ENCODE results near the gene SHANK2. TPM values are rescaled to one million over a fixed set of nuclear protein-coding genes. Genes with fewer than 3 reads are reported as not detected.
A peak's percentile ranks its signal among the peaks of the same experiment; 100 is the strongest.

SHANK2 gene
- total RNA-seq = 18.0 TPM

DNA sequence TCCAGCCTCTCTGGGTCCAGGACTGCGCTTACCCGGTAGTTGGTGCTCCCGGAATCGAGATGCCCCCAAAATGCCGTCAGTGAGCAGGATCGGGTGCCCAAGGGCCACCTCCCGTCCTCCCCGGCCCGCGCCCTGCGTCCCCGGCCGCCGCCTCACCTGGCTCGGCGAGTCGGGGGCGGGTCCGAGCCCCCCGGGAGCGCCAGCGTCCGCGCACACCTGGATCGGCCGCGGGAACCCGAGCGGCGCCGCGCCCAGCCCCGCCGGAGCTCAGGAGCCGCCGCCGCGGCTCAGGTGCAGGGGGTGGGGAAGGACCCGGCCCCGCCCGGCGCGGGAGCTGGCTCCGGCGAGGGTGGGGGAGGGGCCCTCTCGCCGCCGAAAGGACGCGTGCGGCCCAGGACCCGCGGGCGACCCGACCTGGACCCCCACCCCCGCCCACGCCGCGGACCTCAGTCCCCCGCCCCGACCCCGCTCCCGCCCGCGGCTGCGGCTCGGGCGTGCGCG lies at the start of gene SHANK2:
SHANK2 (minus strand) TSS at position 309 of the 501 bp plus-strand sequence. CDS start 105,251 bp downstream, outside the sequence.
- no peak for DNase-seq (ENCODE audit: low spot score)

DNA sequence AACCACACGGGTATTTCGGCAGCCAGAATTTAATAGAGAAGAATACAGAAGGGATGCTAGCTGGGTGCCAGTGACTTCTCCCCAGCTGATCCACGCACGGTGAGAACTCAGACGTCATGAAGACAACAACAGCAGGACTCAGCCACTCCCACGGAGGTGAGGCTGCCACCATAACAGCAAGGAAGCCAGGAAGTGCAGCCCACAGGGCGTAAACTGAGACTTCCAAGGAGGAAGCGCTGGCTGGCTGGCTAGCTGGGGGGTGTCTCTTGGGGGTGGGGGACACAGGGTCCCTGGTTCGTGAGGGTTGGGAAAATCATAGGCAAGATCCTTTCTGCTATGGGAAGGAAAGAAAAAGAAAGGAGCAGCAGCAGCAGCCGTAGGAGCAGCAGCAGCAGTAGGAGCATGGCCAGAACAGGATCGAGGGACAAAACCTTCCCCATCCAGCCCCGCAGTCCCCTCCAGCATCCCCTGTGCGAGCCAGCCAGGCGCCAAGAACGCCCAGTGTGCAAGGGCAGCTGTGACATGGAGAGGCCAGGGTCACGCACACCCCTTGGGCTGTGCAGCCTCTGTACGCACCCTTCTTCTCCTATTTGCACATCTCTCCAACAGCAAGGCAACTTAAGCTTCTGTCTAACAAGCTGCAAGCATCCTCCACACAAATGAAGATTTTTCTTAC lies 49.6 kb upstream of the SHANK2 start:
- DNase-seq (ENCODE audit: low spot score) = peak; percentile 8

DNA sequence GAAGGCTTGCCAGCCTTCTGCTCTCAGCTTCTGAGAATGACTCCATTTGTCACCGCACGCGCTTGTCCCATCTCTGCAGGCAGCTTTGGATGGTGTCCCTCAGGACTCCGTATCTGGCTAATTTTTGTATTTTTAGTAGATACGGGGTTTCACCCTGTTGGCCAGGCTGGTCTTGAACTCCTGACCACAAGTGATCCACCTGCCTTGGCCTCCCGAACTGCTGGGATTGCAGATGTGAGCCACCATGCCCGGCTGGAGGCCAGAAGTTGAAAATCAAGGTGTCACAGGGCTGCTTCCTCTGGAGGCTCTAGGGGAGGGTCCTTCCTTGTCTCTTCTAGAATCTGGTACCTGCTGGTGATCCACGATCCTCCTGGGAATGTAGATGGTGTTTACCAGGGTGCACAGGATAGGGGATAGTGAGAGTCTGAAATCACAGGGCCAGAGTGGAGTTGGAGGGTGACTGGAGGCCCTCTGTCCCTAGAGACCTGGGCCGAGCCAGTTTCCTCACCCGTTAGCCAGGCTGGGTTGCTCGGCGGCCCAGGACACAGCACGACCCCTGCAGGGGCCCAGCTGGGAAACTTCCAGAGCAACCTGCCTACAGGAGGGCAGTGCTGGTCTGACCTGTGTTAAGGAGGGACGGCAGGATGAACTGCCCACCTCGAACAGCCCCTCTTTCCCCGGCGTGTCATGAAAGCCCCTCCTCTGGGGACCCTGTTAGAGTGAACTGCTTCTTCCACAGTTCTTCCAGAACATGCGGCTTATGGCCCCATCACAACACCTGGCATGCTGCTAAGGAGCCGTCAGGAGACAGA lies 48.9 kb upstream of the SHANK2 start:
- peak; percentile 5 for DNase-seq (ENCODE audit: low spot score)

DNA sequence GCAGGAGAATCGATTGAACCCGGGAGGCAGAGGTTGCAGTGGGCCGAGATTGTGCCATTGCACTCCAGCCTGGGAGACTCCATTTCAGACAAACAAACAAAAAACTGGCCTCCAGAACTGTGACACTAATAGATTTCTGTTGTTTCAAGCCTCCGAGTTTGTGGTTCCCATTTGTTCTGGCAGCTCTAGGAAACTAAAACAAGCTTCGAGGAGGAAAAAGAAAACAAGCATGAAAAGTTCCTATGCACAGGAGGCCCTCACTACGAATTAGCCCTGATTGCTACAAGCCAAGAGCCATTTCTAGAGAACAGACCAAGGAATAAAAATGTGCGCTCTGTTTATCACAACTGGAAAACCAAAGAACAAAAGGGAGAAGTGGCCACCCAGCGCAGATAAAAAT lies 47.8 kb upstream of the SHANK2 start:
- peak; percentile 6 for DNase-seq (ENCODE audit: low spot score)

DNA sequence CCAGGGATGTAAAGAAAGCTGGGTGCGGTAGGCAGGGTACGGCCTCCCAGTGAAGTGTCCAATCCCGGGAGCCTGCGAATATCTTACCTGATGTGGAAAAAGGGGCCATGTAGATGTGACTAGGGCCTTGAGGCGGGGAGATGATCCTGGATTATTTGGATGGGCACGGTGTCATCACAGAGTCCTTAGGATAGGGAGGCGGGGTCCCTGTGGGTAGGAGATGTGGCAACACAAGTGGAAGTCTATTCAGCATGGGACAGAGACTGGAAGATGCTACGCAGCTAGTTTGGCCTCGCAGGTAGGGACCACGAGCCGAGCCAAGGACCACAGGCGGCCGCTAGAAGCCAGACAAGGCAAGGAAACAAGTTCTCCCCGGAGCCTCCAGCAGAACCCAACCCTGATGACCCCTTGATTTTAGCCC lies 46.4 kb upstream of the SHANK2 start:
- peak; percentile 7 for DNase-seq (ENCODE audit: low spot score)

DNA sequence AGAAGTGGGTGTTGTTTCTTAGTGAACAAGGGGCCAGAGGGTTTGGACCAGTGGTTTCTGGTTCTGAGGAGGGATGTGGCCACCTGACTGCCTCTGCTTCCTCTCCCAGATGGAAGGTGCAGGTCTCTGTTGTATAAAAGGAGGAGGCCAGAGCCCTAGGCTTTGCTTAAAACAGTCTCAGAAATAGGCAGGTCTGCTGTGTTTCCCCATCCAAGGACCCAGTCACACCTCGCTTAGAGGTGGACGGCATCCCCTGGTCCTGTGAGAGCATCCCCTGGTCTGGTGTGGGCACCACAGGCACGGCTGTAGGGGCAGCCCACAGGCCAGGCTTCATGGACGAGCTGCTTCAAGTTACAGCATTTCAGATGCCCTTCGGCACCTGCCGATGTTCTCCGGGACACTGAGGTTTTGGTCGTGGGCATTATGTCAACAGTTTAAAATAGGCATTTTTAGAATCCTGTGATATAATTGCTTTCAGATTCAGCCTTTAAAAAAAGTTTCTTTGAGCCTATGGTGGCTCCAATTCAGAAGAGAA lies 45.7 kb upstream of the SHANK2 start:
- peak; percentile 8 for DNase-seq (ENCODE audit: low spot score)

DNA sequence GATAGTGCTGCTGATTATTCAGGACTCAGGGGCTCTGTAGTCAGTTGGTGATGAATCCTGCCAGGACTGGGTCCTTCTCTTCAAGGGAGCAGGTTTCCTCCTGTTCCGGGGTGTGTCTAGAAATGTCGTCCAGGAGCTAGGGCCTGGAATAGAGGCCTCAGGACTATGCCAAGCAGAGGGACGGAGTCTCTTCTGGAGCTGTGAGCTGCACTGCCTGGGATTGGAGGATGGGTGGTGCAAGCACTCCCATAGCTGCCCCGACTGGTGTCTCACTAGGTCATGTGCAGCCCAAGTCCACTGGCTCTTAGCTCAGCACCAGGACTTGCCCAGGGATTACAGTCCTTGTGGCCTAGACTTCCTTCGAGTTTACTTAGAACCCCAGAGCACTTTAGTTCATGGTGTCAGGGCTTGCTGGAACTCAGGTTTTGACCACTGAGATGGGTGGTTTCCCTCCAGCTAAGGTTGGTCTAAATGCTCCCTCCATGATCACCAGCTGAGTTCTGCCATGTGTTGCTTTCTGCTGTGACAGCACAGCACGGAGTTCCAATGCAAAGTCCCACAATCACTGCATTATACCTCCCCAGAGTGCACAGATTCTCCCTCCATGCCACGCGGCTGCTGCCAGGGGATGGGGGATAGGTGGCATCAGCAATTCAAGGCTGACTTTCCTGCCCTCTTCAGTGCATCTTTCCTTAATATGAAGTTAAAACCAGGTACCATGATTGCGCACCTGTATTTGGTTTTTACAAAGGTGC lies 42.6 kb upstream of the SHANK2 start:
- peak; percentile 5 for DNase-seq (ENCODE audit: low spot score)

DNA sequence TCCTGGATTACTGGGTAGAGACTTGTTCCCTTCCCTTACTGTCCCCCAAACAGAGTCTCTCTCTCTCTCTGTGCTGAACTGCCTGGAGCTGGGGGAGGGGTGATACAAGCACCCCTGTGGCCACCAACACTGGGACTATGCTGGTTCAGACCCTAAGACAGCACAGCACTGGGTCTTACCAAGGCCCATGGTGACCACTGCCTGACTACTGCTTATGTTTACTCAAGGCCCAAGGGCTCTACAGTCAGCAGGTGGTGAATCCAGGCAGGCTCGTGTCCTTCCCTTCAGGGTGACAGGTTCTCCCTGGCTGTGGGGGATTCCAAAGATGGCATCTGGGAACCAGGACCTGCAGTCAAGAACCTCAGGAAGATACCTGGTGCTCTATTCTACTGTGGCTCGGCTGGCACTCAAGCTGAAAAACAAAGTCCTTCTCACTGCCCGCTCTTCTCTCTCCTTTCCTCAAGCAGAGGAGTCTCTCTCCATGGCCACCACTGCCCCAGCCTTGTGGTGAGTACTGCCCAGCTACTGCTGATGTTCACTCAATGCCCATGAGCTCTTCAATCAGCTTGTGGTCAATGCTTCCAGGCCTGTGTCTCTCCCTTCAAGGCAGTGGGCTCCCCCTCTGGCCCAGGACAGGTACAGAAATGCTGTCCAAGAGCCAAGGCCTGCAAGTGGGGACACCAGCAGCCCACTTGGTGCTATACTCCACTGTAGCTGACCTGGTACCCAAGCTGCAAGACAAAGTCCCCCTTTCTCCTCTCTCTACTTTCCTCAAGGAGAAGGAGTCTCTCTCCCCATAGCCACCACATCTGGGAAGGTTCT lies 41.8 kb upstream of the SHANK2 start:
- peak; percentile 5 for DNase-seq (ENCODE audit: low spot score)

DNA sequence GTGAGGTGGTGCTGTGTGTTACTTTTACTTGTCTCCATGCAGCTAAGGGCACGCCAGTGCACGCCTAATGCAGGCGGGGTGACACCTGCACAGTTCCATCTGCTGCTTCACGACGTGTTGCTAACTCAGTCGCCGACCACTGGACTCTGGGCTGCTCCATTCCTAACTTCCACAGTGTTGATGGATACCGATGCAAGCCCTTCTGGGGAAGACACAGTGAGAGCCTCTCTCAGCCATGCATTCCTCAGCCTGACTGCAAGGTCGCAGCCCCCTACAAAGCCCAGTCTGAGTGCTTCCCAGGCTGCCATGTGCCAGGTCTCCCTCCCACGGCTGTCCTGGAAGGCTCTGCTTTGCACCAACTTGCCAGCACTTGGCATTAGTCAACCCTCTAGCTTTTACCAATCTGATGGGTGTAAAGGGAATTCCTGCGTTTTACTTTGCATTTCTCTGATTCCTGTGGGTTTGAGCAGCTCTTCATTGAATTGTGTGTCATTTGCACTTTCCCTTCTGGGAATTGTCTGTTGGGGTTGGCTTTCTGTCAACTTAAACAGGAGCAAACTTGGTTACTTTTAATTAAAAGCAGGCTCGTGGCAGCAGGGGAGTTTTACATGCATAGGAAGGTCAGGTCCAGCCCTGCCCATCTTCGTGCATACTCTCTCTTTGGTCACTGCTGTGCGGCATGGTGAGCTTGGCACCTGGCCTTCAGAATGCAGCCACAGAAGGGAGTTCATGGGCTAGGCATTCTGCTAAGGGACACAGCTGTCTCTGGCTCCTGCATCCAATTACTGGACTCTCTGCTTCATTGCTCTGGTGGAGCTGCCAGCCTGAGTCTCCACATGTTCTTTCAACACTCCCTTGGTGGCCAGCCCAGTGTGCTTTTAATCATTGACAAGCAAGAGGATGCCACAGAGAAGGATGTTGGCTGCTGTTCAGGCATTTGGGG lies 34.6 kb upstream of the SHANK2 start:
- DNase-seq (ENCODE audit: low spot score) = peak; percentile 79

DNA sequence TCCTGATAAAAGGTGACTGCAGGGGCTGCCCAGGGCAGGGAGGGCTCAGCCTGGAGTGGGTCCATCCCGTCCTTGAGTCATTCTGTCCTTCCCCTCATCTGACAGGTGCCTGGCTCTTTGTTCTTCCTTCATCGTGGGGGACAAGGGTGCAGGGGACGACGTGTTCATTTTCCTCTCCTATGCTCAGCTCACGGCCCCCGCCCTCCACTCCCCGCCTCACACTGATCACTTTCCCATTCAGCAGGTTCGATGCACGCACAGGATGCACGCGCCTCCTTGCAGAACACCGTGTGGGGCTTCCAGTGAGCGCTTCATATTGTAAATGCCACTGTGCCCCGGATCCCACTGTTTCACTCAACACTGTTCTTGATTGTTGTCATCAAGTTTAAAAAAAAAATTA lies 32.7 kb upstream of the SHANK2 start:
- DNase-seq (ENCODE audit: low spot score) = no peak

DNA sequence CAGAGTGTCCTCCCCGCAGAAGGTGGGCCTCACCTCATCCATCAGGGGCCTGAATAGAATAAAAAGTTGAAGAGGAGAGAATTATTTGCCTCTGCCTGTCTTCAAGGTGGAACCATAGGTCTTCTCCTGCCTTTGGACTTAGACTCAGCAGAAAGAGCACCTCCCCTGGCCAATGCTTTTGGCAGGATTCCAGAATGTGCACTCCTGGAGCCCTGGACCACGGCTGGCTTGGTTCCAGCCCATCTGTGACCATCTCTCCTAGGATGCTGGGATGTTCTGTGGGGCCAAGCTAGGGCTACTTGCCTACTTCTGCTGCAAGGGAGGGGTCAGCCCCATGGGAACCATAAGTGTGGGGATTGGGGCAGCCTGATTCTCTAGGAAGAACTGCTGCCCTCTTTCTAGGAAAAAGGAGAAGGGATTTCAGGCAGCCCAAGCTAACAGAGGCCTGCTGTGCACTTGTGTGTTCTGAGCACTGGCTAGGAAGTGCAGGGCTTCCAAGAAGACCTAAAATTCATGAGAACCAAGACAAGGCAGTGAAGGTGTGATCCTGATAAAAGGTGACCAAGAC lies 32.2 kb upstream of the SHANK2 start:
- peak; percentile 29 for DNase-seq (ENCODE audit: low spot score)

DNA sequence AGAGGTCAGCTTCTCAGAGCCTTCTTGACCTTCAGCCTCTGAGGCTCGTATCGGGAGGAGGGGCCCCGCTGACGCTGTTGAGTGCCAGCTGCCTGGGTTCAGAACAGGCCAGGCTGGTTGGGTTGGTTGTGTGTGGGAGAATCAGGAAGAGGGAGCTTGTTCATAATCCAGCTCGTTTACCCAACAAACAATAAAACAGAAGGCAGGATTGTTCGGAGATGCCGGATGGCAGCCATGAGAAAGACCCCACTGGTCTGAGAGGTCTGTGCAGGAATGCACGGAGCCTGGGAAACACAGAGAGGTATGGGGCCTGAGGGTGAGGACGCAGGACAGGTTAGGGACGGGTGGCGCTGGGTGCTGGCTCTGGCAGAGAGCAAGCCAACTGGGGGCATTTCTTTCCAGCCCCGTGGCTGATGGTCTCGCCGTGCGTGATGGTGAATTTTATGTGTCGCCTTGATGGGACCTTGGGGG lies 31.6 kb upstream of the SHANK2 start:
- peak; percentile 84 for DNase-seq (ENCODE audit: low spot score)

DNA sequence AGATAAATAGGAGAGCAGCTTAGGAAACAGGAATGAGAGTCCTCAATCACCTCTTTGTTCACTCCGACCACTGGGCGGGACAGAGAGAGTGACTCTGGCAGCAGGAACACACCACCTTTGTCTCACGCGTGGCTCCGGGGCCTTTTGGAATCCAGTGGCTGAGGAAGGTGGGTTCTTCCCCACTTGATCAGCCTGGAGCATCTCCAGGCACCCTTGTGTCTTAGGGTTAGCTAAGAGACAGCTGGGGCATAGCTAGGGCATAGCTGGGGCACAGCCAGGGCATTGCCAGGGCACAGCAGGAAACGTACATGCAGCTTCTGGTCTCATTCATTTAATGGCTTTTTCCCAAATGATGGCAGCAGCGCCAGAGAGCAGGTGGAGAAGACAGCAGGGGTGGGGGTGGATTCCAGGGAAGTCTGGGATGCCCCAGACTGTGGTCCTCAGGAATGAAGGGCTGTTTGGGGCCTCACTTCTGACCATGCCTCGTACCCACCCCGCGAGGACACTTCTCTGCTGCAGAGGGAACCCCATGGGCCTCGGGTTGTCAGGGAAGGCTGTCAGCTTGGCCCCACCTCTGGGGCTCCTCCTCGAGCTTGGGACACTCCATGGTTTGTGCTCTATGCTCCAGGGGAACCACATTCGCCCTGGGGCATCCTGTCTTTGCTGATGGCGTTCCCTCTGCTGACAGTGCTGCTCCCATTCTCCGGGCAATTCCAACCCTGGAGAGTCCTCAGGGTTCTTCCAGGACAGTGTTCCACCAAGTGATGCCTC lies 30.4 kb upstream of the SHANK2 start:
- no peak for DNase-seq (ENCODE audit: low spot score)

DNA sequence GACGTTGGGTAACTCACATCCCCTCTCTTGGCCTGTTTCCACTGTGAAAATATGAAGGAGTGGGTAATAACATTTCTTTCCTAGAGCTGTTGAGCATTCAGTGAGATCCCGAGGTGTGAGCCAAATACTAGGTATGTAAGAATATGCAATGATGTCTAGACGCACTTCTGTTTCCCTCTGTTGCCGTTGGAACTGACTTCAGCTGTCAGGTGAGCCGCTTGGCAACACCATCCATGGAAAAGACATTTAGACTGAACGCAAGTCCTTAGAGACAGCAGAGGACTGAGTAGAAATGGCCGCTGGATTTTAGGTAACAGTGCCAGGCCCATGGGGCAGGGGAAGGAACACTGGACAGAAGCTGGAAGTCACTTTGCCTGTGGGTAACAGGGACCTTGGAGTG lies 29.5 kb upstream of the SHANK2 start:
- no peak for DNase-seq (ENCODE audit: low spot score)

DNA sequence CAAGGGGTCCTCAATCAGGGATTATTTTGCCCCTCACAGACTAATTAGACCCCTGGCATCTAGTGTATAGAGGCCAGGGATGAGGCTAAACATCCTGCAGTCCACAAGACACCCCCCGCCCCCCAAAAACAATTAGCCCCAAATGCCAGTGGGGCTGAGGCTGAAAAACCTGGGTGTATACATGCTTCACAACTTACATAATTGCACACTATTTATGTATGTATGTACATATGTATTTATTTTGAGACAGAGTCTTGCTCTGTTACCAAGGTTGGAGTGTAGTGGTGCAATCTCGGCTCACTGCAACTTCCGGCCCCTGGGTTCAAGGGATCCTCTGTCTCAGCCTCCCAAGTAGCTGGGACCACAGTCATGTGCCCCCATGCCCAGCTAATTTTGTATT lies 28.8 kb upstream of the SHANK2 start:
- DNase-seq (ENCODE audit: low spot score) = no peak

DNA sequence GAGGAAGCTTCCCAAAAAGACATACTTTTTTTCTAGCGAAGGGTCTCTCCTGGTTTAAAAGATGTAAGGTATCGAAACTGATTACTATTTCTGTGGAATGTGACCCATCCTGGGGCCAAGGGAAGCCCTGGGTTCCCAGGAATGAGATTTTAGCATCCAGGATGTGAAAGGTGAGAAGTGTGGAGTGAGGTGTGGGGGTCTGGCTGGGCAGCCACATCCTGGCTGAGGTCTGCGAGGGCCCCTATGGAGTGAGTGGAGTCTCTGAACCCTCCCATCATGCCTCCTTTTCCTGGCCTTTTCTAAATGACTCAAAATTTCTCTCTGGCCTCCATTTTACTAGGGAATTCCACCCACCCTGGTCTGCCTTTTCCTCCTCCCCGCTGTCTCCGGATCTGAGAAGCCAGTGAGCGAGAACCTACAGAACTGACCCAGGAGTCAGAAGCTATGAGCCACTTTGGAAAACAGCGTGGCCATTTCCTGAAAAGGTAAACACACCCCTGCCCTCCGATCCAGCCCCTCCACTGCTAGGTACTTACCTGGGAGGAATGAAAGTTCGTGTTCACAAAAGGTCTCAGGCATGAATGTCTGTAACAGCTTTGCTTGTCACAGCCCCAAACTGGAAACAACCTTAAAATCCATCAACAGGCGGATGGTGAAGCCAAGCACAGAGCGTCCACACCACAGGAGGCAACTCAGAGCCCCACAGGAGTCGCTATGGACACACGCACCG lies 27.7 kb upstream of the SHANK2 start:
- DNase-seq (ENCODE audit: low spot score) = no peak

DNA sequence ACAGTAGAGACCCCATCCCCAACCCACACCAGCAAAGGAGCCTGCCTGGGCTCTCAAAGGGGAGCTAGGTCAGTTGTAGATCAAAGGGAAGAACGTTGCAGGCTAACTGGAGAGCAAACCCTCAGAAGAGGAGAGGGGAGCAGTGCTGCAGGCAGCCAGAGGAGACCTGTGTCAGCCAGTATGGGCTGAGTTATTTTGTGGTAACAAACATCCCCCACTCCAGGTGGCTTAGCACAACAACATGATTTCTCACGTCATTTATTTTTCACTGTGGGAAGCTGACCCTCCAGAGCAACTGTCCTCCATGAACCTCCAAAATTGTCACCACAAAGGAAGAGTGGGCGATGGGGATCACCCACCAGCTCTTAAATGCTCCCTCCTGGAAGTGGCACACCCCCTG lies 19.8 kb upstream of the SHANK2 start:
- no peak for DNase-seq (ENCODE audit: low spot score)
